Calu3 (cell line): Measurements from ENCODE around the gene SCNN1B. TPM values are rescaled to one million over a fixed set of nuclear protein-coding genes. Genes with fewer than 3 reads are reported as not detected.

Experiments
- BruUV-seq: library from RNA; stranded (reverse); fragments of 400-500 nt; replicated peaks from 2 replicates; lab custom pipeline; 2021; lab: Mats Ljungman, UMichigan
- CTCF ChIA-PET: fragments of 300-600 bp; sonication (Branson Sonifier 250); formaldehyde crosslinking; loops from one replicate; lab custom pipeline; 2022; ENCODE audit warnings: antibody characterized with exemption; lab: Charles Lee
- DNase-seq: peaks from one replicate; pipeline ENCODE4 v3.0.0; 2022
- H3K27ac Mint-ChIP-seq: one replicate; pipeline ENCODE4 v1.8.0; 2022; ENCODE audit warnings: mixed read lengths; ENCODE audit not compliant: unreplicated experiment
- H3K27me3 Mint-ChIP-seq: one replicate; pipeline ENCODE4 v1.8.0; 2022; ENCODE audit warnings: mixed read lengths; ENCODE audit not compliant: unreplicated experiment
- H3K36me3 Mint-ChIP-seq: one replicate; pipeline ENCODE4 v1.8.0; 2022; ENCODE audit warnings: mild to moderate bottlenecking, moderate library complexity, mixed read lengths; ENCODE audit not compliant: insufficient read depth, unreplicated experiment
- H3K4me1 Mint-ChIP-seq: one replicate; pipeline ENCODE4 v1.8.0; 2022; ENCODE audit warnings: mild to moderate bottlenecking, low read depth, mixed read lengths; ENCODE audit not compliant: unreplicated experiment
- H3K4me3 Mint-ChIP-seq: one replicate; pipeline ENCODE4 v1.8.0; 2022; ENCODE audit warnings: mild to moderate bottlenecking, low read depth, moderate library complexity, mixed read lengths; ENCODE audit not compliant: unreplicated experiment
- H3K9me3 Mint-ChIP-seq: one replicate; pipeline ENCODE4 v1.8.0; 2022; ENCODE audit warnings: low read depth, mixed read lengths; ENCODE audit not compliant: unreplicated experiment
- CTCF ChIP-seq: fragments of 200-600 bp; IDR thresholded peaks from one replicate; pipeline ENCODE4 v1.8.0; 2022; ENCODE audit warnings: antibody characterized with exemption; ENCODE audit not compliant: unreplicated experiment
- intact Hi-C: fragments of 100-400 bp; cut with micrococcal nuclease; formaldehyde crosslinking; loops from one replicate; pipeline ENCODE4 v1.10.0; 2022; ENCODE audit not compliant: unreplicated experiment
- total RNA-seq: library from RNA; stranded (reverse); gene quantifications from 2 replicates; pipeline ENCODE4 v1.2.3, GENCODE V29; 2022

Gene SCNN1B
- total RNA-seq, 1 experiment from 2014 or later: not detected

DNA sequence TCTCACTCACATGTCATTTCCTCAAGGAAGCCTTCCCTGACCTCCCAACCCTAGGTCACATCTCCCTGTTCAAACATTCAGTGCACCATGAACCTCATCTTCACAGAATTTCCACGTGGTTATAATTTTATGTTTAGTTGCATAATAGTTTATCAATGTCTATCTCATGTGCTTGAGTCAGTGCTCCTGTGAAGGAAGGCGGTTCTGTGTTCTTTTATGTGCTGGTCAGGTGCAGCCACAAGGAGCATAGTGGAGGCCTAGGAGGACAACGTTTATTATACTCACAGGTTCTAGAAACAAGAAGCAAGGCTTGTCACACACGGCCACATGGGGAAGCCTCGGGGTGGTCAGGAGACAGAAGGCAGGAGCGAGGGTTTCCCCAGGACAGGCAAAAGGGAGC, 34.5 kb upstream of the SCNN1B start:
- no peak overlapping the region for H3K4me3 Mint-ChIP-seq
- peaks cover 4% of the 10 kb centered on the region for H3K36me3 Mint-ChIP-seq
- peaks cover 28% of the 10 kb centered on the region for H3K27me3 Mint-ChIP-seq
- H3K4me1 Mint-ChIP-seq: peaks cover 7% of the 10 kb centered on the region
- intact Hi-C loops: no loop called here
- no TSS peak for BruUV-seq
- TF ChIP-seq CTCF: no peak
- no peak for DNase-seq
- no peak overlapping the region for H3K27ac Mint-ChIP-seq
- H3K9me3 Mint-ChIP-seq: no peaks in the 10 kb centered on the region
- CTCF ChIA-PET: interaction anchor here (0.6 to 0.7 kb wide), 2 partner anchors 13 to 211 kb away, joined by 3 to 7 read pairs; no protein-coding TSS in a partner anchor

- DNase-seq: no peak
- no peak for TF ChIP-seq CTCF
- Mint-ChIP-seq H3K36me3 (peaks cover 4% of the 10 kb centered on the region), H3K27me3 (peaks cover 28% of the 10 kb centered on the region), H3K27ac (no peak overlapping the region), H3K4me1 (peaks cover 7% of the 10 kb centered on the region), H3K9me3 (no peaks in the 10 kb centered on the region), H3K4me3 (no peak overlapping the region)
- CTCF ChIA-PET: interaction anchor here (0.6 to 0.7 kb wide), 2 partner anchors 22 to 424 kb away, joined by 3 read pairs; no protein-coding TSS in a partner anchor
- no TSS peak for BruUV-seq
- intact Hi-C loops: no loop called here
These were observed 33.5 kb upstream of the SCNN1B start for GRCh38 chr16:23268561-23268960.

DNA sequence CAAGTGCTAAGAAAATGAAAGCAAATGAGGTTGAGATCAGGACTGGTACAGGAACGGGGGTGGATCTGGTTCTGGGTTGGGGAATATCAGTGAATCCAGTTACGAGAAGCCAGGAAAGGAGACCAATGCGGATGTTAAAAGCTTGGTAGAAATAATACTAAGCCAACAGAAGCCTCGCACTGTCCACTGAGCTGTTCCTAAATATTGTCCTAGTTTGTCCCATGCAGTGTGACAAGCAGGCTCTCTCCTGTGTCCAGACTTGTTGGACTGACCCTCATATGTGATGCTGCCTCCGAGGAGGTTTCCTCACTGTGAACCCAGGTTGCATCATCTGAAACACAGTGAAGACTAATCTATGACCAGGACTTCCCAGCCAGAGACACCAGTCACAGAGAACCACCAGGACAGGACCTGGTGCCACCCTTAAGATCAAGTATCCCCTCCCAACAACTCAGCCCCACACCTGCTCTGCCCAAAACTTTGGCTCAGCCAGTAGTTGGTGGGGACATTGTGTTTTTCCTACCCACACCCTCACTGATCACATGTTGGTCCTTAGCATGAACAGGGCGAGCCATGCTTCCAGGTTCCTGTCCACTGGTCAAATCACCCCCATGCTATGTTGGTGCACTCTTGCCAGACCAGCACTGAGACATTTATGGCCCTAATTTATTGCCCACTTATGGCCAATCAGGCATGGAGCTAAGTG, 32.7 kb upstream of the SCNN1B start:
- no peaks in the 10 kb centered on the region for H3K9me3 Mint-ChIP-seq
- H3K27ac Mint-ChIP-seq: peak overlapping the region; percentile 51
- no TSS peak for BruUV-seq
- H3K27me3 Mint-ChIP-seq: peaks cover 32% of the 10 kb centered on the region
- peaks cover 10% of the 10 kb centered on the region for H3K4me1 Mint-ChIP-seq
- CTCF ChIA-PET: interaction anchor here (0.6 kb wide), 2 partner anchors 9 to 23 kb away, joined by 3 to 8 read pairs; no protein-coding TSS in a partner anchor
- no peak overlapping the region for H3K4me3 Mint-ChIP-seq
- intact Hi-C loops: no loop called here
- H3K36me3 Mint-ChIP-seq: peaks cover 4% of the 10 kb centered on the region
- no peak for TF ChIP-seq CTCF
- DNase-seq: no peak

- TF ChIP-seq CTCF: no peak
- H3K9me3 Mint-ChIP-seq: no peaks in the 10 kb centered on the region
- CTCF ChIA-PET: no interaction called here
- no peak for DNase-seq
- no TSS peak for BruUV-seq
- peaks cover 37% of the 10 kb centered on the region for H3K27me3 Mint-ChIP-seq
- intact Hi-C loops: no loop called here
- H3K27ac Mint-ChIP-seq: no peak overlapping the region
- H3K4me1 Mint-ChIP-seq: peaks cover 15% of the 10 kb centered on the region
- peaks cover 4% of the 10 kb centered on the region for H3K36me3 Mint-ChIP-seq
- no peak overlapping the region for H3K4me3 Mint-ChIP-seq
These were observed 31.4 kb upstream of the SCNN1B start for GRCh38 chr16:23270654-23271053.
